Endodermal cell (in vitro differentiated cells): ENCODE results near the gene ABL1. TPM values are rescaled to one million over a fixed set of nuclear protein-coding genes. Genes with fewer than 3 reads are reported as not detected.

Source experiments
- DNase-seq: peaks from one replicate; pipeline ENCODE4 v3.0.0-alpha.2; 2017
- H3K27ac ChIP-seq: 2 replicates; pipeline ENCODE4 v1.5.1; 2013; ENCODE audit warnings: mild to moderate bottlenecking, low read depth, low read length, moderate library complexity
- H3K27me3 ChIP-seq: 2 replicates; pipeline ENCODE4 v1.6.1; 2013; ENCODE audit warnings: mild to moderate bottlenecking, low read length, moderate library complexity; ENCODE audit not compliant: insufficient read depth, control insufficient read depth, poor library complexity, severe bottlenecking
- H3K36me3 ChIP-seq: 2 replicates; pipeline ENCODE4 v1.7.0; 2013; ENCODE audit warnings: mild to moderate bottlenecking, low read length, moderate library complexity; ENCODE audit not compliant: control insufficient read depth, insufficient read depth
- H3K4me1 ChIP-seq: one replicate; pipeline ENCODE4 v1.7.0; 2013; ENCODE audit warnings: low read length; ENCODE audit not compliant: control insufficient read depth, insufficient read depth
- H3K4me3 ChIP-seq: 2 replicates; pipeline ENCODE4 v1.5.1; 2013; ENCODE audit warnings: mild to moderate bottlenecking, low read length, moderate library complexity
- H3K9ac ChIP-seq: 2 replicates; pipeline ENCODE4 v1.6.1; 2013; ENCODE audit warnings: mild to moderate bottlenecking, low read length, moderate library complexity; ENCODE audit not compliant: poor library complexity, severe bottlenecking; ENCODE audit errors: extremely low read depth
- H3K9me3 ChIP-seq: 2 replicates; pipeline ENCODE4 v1.6.1; 2013; ENCODE audit warnings: mild to moderate bottlenecking, low read length, moderate library complexity; ENCODE audit not compliant: control insufficient read depth
- H3K27ac Mint-ChIP-seq: 2 replicates; pipeline ENCODE4 v1.8.0; 2020; ENCODE audit warnings: mixed read lengths
- H3K27me3 Mint-ChIP-seq: 2 replicates; pipeline ENCODE4 v1.8.0; 2021; ENCODE audit warnings: mild to moderate bottlenecking, mixed read lengths; ENCODE audit not compliant: insufficient read depth
- H3K36me3 Mint-ChIP-seq: 2 replicates; pipeline ENCODE4 v1.8.0; 2020; ENCODE audit warnings: low read depth, mixed read lengths
- H3K4me1 Mint-ChIP-seq: 2 replicates; pipeline ENCODE4 v1.8.0; 2020; ENCODE audit warnings: mixed read lengths
- H3K4me3 Mint-ChIP-seq: 2 replicates; pipeline ENCODE4 v1.8.0; 2020; ENCODE audit warnings: mild to moderate bottlenecking, moderate library complexity, mixed read lengths
- H3K9me3 Mint-ChIP-seq: 2 replicates; pipeline ENCODE4 v1.8.0; 2020; ENCODE audit warnings: mild to moderate bottlenecking, mixed read lengths
- CTCF ChIP-seq: fragments of 200-600 bp; sonication (generic); conservative IDR thresholded peaks from 2 replicates; pipeline ENCODE4 v1.5.0; 2021; ENCODE audit warnings: antibody characterized with exemption, mild to moderate bottlenecking
- WGBS, 2 experiments: methylation state at CpG; one replicate each; pipeline versions ENCODE4 v1.1.5 to v1.1.7; 2013; ENCODE audit warnings: missing lambda C conversion rate in 2 of 2, mixed read lengths in 1 of 2; ENCODE audit not compliant: insufficient coverage in 1 of 2, insufficient read length in 1 of 2; 5-methylcytosine and 5-hydroxymethylcytosine counted together
- total RNA-seq, 2 donors: library from RNA; stranded (reverse); fragmentation: NEBNext Ultra II Directional in 1 of 2; extraction: Animal tissue kit (Norgen Biotek cat#: 25700) in 1 of 2; gene quantifications; 2 replicates in 1 of 2; 3 replicates in 1 of 2; pipeline ENCODE4 v1.2.1, GENCODE V29; 2021

The ABL1 gene
- total RNA-seq, 2 donors from 2014 or later = 78.8 to 94.1 TPM

- no peaks in the 10 kb centered on the region for H3K27me3 Mint-ChIP-seq
- H3K4me1 Mint-ChIP-seq = peaks cover 2% of the 10 kb centered on the region
- no peaks in the 10 kb centered on the region for H3K9me3 ChIP-seq
- H3K27ac ChIP-seq = no peak overlapping the region
- no peak for DNase-seq
- H3K36me3 ChIP-seq = no peaks in the 10 kb centered on the region
- no peak overlapping the region for H3K9ac ChIP-seq
- H3K9me3 Mint-ChIP-seq = no peaks in the 10 kb centered on the region
- H3K4me3 Mint-ChIP-seq = no peak overlapping the region
- no peak overlapping the region for H3K4me3 ChIP-seq
- H3K27ac Mint-ChIP-seq = no peak overlapping the region
- H3K27me3 ChIP-seq = no peaks in the 10 kb centered on the region
- no peaks in the 10 kb centered on the region for H3K4me1 ChIP-seq
- 91% methylated on average over 10 to 16 of the region's 16 CpGs for WGBS, 2 experiments
- H3K36me3 Mint-ChIP-seq = no peaks in the 10 kb centered on the region
- no peak for TF ChIP-seq CTCF
These were observed 62.2 kb downstream of the ABL1 start for GRCh38 chr9:130897105-130897751.

GRCh38 chr9:130897848-130898551 lies 62.9 kb downstream of the ABL1 start:
- 92 to 93% methylated on average over 23 to 29 of the region's 29 CpGs for WGBS, 2 experiments
- Mint-ChIP-seq H3K4me1 (peaks cover 2% of the 10 kb centered on the region), H3K4me3 (no peak overlapping the region), H3K27me3 (no peaks in the 10 kb centered on the region), H3K27ac (no peak overlapping the region), H3K9me3 (no peaks in the 10 kb centered on the region), H3K36me3 (no peaks in the 10 kb centered on the region)
- Histone ChIP-seq H3K4me1 (no peaks in the 10 kb centered on the region), H3K4me3 (no peak overlapping the region), H3K27me3 (no peaks in the 10 kb centered on the region), H3K27ac (no peak overlapping the region), H3K36me3 (no peaks in the 10 kb centered on the region), H3K9me3 (no peaks in the 10 kb centered on the region), H3K9ac (no peak overlapping the region)
- no peak for DNase-seq
- TF ChIP-seq CTCF = no peak

GRCh38 chr9:130898552-130898852 lies 63.4 kb downstream of the ABL1 start:
- H3K9me3 ChIP-seq = no peaks in the 10 kb centered on the region
- TF ChIP-seq CTCF = no peak
- H3K27me3 ChIP-seq = no peaks in the 10 kb centered on the region
- H3K36me3 ChIP-seq = no peaks in the 10 kb centered on the region
- no peak overlapping the region for H3K27ac ChIP-seq
- Mint-ChIP-seq H3K4me1 (peaks cover under 1% of the 10 kb centered on the region), H3K36me3 (no peaks in the 10 kb centered on the region), H3K27me3 (no peaks in the 10 kb centered on the region), H3K9me3 (no peaks in the 10 kb centered on the region), H3K4me3 (no peak overlapping the region), H3K27ac (no peak overlapping the region)
- H3K4me1 ChIP-seq = no peaks in the 10 kb centered on the region
- H3K4me3 ChIP-seq = no peak overlapping the region
- DNase-seq = no peak
- WGBS, 2 experiments = 80 to 98% methylated on average over 1 to 4 of the region's 4 CpGs
- no peak overlapping the region for H3K9ac ChIP-seq
